Choroid plexus epithelial cell (primary cell): Measurements from ENCODE around the gene SDHA.
"Not testable (repeated sequence)": the region's sequence is repeated elsewhere in the genome, so short reads cannot be mapped to it uniquely, and the experiment has no call there.

Experiments
- DNase-seq: peaks from one replicate; pipeline ENCODE4 v3.0.0-alpha.2; 2010; ENCODE audit warnings: low read depth
- H3K4me3 ChIP-seq: 2 replicates; pipeline ENCODE4 v1.5.1; 2011; ENCODE audit warnings: low read depth, mild to moderate bottlenecking, control low read depth, low read length, moderate library complexity
- TF ChIP-seq, protein P1 (sequence below): conservative IDR thresholded peaks from 2 replicates; pipeline ENCODE4 v1.5.1; 2011; ENCODE audit warnings: low read depth, mild to moderate bottlenecking, control low read depth, inconsistent platforms, low read length, moderate library complexity

Gene SDHA

DNA sequence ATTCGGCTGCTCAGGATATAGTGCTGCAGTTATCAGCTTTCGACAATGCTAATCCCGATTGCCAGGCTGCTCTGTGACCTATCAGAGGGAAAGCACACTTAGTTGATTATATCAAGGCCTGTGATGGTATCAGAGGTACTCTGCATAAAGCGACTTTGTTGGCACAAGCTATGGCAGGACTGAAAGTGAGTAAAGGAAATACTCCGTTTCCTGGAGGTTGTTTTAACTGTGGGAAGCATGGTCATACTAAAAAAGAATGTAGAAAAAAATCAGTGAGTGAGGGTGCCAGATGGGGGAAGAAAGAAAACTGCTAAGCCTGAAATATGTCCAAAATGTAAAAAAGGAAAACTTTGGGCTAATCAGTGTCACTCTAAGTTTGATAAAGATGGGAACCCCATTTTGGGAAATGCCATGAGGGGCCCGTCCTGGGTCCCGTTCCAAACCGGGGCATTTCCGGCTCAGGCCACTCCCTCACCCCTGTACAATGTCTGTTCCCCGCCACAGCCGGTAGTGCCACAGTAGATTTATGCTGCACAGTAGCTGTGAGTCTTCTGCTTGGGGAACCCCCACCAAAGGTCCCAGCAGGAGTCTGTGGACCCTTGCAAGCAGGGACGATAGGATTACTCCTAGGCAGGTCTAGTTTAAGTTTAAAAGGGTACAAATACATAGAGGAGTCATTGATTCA is 25.7 kb downstream of the SDHA start:
- H3K4me3 ChIP-seq, DNase-seq: not testable (repeated sequence)

DNA sequence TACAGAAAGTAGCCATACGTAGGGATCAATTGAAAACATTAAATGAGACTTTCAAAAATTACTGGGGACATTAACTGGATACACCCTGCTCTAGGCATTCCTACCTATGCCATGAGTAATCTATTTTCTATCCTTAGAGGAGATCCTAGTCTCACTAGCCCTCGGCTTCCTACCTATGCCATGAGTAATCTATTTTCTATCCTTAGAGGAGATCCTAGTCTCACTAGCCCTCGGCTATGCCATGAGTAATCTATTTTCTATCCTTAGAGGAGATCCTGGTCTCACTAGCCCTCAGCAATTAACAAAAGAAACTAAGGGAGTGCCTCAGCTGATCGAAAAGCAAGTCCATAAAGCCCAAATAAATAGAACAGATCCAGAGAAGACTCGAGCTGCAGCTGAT is 27.6 kb downstream of the SDHA start:
- not testable (repeated sequence) for DNase-seq, H3K4me3 ChIP-seq

DNA sequence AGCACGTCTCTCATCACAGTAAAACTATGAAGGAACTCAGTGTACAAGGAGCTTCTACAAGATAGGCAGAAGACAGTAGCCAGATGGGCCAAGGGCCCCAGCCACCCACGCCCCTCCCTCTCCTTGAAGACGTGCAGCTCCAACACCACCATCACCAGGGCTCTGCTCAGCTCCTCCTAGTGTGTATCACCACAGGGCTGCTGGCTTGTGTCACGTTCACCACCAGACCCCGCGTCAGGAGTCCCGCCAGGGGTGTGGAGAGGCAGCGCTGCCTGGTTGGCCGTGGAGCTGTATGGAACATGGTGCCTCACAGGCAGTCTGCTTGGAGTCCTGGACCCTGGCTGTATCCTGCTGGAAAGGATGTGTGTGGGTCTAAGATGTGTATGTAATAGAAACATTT is 32.3 kb downstream of the SDHA start:
- DNase-seq, H3K4me3 ChIP-seq: not testable (repeated sequence)

DNA sequence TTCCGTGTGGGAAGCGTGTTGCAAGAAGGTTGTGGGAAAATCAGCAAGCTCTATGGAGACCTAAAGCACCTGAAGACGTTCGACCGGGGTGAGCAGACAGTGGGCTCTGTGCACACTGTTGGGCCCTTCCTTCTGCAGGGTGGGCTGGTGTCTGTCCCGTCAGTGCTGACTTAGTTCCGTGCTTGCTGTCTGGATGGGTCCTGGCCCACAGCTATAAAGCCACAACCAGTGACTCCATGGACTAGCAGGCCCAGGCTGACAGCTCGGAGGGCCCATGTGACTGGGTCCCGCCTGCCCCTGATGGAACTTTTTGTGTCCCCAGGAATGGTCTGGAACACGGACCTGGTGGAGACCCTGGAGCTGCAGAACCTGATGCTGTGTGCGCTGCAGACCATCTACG is 32.9 kb downstream of the SDHA start:
- not testable (repeated sequence) for H3K4me3 ChIP-seq, DNase-seq

DNA sequence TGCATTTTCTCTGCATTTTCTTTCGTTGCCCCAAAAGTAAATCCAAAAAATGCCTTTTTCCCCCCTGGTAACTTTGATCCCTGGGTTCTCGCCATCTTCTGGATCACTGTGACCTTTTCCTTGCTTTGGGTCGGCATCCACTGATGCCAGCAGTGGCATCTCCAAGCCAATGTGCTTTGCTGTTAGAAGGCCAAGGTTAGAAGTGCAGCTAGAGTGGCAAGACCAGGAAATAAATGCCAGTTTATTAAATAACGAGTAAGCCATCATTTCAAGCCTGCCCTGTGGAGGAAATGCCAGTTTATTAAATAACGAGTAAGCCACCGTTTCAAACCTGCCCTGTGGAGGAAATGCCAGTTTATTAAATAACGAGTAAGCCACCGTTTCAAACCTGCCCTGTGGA is 33.4 kb downstream of the SDHA start:
- H3K4me3 ChIP-seq, DNase-seq: not testable (repeated sequence)

DNA sequence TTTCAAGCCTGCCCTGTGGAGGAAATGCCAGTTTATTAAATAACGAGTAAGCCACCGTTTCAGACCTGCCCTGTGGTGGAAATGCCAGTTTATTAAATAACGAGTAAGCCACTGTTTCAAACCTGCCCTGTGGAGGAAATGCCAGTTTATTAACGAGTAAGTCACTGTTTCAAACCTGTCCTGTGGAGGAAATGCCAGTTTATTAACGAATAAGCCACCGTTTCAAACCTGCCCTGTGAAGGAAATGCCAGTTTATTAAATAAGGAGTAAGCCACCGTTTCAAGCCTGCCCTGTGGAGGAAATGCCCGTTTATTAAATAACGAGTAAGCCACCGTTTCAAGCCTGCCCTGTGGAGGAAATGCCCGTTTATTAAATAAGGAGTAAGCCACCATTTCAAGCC is 33.9 kb downstream of the SDHA start:
- DNase-seq, H3K4me3 ChIP-seq: not testable (repeated sequence)

DNA sequence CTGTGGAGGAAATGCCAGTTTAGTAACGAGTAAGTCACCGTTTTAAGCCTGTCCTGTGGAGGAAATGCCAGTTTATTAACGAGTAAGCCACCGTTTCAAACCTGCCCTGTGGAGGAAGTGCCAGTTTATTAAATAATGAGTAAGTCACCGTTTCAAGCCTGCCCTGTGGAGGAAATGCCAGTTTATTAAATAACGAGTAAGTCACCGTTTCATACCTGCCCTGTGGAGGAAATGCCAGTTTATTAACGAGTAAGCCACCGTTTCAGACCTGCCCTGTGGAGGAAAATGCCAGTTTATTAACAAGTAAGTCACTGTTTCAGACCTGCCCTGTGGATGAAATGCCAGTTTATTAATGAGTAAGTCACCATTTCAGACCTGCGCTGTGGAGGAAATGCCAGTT is 34.4 kb downstream of the SDHA start:
- TF ChIP-seq, protein P1, sequence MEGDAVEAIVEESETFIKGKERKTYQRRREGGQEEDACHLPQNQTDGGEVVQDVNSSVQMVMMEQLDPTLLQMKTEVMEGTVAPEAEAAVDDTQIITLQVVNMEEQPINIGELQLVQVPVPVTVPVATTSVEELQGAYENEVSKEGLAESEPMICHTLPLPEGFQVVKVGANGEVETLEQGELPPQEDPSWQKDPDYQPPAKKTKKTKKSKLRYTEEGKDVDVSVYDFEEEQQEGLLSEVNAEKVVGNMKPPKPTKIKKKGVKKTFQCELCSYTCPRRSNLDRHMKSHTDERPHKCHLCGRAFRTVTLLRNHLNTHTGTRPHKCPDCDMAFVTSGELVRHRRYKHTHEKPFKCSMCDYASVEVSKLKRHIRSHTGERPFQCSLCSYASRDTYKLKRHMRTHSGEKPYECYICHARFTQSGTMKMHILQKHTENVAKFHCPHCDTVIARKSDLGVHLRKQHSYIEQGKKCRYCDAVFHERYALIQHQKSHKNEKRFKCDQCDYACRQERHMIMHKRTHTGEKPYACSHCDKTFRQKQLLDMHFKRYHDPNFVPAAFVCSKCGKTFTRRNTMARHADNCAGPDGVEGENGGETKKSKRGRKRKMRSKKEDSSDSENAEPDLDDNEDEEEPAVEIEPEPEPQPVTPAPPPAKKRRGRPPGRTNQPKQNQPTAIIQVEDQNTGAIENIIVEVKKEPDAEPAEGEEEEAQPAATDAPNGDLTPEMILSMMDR, result no peak
- no peak overlapping the region for H3K4me3 ChIP-seq
- DNase-seq, result no peak

DNA sequence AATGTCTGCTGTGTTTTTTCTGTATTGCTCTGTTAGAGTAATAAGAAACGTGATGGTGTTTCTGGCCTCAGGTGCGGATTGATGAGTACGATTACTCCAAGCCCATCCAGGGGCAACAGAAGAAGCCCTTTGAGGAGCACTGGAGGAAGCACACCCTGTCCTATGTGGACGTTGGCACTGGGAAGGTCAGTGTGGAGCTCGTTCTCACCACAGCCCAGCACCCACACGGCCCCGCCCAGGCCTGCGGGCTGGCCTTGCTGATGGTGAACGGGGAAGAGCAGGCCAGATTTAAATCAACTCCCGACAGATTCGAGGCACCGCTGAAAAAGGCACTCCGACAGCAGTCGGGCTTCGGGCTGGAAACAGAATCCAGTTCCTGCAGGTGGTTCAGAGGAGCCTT is 36.2 kb downstream of the SDHA start:
- H3K4me3 ChIP-seq, DNase-seq: not testable (repeated sequence)

DNA sequence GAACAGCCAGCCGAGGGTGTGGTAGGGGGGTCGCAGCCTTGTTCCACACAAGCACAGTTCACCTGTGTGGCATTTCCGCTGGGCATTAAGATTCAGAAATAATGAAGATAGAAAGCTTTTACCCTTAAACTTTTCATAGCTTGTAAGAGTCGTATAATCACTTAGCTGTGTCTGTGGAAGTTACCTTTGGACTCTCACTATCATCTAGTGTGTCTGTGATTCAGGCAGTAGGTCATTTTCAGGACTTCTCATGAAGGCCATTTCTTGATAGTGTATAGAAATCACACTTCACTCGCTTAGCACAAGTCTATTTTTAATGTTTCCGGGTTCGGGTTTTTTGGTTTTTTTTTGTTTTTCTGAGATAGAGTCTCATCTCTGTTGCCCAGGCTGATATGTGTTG is 37.0 kb downstream of the SDHA start:
- H3K4me3 ChIP-seq, result not testable (repeated sequence)

DNA sequence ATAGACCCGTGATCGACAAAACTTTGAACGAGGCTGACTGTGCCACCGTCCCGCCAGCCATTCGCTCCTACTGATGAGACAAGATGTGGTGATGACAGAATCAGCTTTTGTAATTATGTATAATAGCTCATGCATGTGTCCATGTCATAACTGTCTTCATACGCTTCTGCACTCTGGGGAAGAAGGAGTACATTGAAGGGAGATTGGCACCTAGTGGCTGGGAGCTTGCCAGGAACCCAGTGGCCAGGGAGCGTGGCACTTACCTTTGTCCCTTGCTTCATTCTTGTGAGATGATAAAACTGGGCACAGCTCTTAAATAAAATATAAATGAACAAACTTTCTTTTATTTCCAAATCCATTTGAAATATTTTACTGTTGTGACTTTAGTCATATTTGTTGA is 38.2 kb downstream of the SDHA start:
- H3K4me3 ChIP-seq, DNase-seq: not testable (repeated sequence)

More for the DNA sequence above, 37.0 kb downstream of the SDHA start:
- DNase-seq, result not testable (repeated sequence)

DNA sequence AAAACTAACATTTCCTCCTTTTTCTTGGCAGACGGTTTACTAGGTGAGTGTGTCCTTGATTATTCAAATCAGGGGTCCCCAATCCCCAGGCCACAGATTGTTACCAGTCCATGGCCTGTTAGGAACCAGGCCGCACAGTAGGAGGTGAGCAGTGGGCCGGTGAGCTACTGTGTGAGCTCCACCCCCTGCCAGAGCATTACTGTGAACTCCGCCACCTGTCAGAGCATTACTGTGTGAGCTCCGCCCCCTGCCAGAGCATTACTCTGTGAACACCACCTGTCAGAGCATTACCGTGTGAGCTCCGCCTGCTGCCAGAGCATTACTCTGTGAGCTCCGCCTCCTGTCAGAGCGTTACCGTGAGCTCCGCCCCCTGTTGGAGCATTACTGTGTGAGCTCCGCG is 39.0 kb downstream of the SDHA start:
- TF ChIP-seq, protein P1, result no peak
- H3K4me3 ChIP-seq, result no peak overlapping the region
- DNase-seq, result no peak

DNA sequence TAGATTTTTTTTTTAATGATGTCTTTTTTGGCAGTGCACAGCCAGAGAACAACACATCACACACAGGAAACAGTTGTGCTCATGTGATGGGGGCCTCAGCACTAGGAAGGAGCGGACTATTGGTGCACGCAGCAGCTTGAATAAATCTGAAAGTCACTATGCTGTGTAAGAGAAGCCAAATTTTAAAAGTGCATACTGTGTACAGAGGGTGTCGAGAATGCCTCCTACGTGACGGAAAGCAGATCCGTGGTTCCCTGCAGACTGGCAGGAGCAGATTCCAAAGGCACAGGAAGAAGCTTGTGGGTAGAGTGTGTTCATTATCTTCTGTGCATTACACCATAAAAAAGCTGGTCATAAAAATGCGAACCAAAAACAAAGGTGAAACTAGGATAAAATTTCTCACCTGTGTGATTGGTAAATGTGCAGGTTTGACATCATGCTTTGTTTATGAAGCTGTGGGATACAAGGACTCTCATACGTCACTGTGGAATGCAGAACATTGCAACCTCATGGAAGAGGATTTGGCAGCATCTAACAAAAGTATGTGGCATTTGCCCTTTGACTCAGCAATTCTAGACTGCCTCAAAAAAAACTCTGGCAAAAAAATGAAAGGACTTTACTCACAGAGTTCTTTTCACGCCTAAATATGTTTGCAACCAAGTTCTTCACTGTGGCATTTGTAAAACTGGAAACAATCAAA is 45.3 kb downstream of the SDHA start:
- not testable (repeated sequence) for H3K4me3 ChIP-seq
- DNase-seq, result peak; percentile 99

DNA sequence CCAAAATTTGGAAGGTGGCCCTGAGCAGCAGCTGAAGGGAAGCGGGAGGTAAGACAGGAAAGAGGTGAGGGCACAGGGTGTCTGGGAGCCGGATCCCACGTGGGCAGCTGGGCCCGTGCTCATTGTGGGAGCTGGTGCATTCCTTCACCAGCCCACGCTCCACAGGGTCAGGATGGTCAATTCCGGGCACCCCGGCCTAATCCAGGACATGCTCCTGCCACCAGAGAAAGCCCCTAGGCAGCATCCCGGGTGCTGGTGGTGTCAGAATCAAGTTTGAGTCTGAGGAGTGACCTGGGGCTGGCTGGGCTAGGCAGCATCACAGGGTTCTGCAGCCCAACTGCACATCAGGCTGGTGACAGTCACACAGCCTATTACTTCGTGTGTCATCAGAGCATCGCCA is 46.2 kb downstream of the SDHA start:
- TF ChIP-seq, protein P1, result no peak
- no peak for DNase-seq
- H3K4me3 ChIP-seq, result no peak overlapping the region

DNA sequence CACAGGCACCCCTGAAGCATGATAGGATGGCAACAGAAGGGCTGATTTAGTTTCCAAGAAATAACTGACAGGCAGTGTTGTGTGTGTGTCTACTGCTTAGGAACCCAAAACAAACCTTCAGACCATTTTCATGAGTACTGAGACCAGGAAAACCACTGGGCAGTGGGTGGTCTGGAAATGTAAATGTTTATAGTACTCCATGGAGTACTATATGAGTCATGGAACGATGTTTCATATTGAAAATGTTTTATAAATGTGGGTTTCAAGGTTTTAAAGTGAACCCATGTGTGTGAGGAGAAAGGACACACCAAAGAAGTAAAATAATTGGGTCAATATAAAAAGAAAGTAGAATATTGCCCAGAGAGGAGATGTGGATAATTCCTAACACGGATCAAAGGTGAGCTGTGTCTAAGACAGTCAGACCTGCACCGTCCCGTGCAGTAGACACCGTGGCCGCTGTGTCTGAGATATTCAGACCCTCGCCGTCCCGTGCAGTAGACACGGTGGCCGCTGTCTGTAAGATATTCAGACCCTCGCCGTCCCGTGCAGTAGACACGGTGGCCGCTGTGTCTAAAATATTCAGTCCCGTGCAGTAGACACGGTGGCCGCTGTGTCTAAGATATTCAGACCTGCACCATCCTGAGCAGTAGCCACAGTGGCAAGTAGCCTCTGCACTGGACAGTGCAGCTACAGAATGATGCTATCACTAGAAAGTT is 48.3 kb downstream of the SDHA start:
- H3K4me3 ChIP-seq, result not testable (repeated sequence)
- DNase-seq, result peak; percentile 74
